Ammon's horn (tissue), 1 donor: Measurements from ENCODE around the gene BCL2L1.
A peak's percentile ranks its signal among the peaks of the same experiment; 100 is the strongest.

Source experiments
- DNase-seq: peaks from one replicate; pipeline ENCODE4 v3.0.0-alpha.2; 2016; ENCODE audit warnings: low spot score

The BCL2L1 gene

GRCh38 chr20:31708736-31709534 lies 13.7 kb downstream of the BCL2L1 start:
- DNase-seq: no peak

DNA sequence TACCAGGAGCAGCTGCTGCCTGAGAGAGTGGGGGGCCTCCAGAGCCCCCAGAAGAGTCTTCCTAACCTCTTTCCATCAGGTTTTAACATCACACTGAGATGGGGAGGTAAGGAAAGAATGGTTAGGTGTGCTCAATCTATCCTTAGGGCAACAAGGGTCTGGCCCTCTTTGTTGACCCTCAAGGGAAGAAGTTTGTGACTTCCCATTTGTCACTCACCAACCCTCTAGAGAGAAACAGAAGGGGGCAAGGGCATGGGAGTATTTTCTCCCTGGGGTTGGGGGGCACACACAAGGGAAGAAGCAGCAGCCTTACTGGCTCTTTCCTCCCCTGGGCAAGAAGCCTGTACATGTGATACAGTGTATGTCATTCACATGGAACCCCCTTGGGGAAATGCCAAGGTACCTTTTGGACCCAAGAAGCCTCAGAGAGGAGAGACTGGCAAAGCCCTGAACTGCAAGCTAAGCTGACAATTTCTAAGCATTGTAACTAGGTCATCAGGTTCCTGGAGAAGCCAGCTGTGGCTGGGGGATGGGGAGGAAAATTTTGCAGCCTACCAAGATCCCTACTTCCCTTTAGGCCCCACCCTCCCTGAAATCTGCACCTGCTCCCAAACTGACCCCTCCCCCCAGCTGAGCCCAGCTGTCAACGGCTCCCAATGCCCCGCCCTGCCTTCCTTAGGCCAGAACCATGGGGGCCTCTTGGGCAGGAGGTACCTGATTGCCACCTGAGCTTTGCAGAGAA lies 14.5 kb downstream of the BCL2L1 start:
- DNase-seq: no peak

GRCh38 chr20:31707258-31707615 lies 15.4 kb downstream of the BCL2L1 start:
- DNase-seq: no peak

GRCh38 chr20:31706607-31707257 lies 15.9 kb downstream of the BCL2L1 start:
- no peak for DNase-seq

- no peak for DNase-seq
These were observed 16.8 kb downstream of the BCL2L1 start for GRCh38 chr20:31705598-31706597.

DNA sequence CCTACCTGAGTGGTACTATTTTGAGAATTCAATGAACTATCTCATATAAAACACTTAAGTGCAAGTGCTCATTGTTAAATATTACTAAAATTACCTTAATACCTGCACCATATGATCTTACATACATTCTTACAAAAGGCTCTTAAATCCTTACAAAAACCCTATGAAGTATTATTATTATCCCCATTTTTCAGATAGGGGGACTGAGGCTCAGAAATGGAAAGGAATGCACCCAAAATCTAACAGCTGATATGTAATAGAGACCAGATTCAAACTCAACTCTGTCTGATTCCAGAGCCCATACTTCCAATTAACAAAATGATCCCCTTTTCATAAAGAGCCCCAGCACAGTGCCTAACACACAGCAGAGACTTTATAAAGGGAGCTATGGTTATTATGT lies 17.5 kb downstream of the BCL2L1 start:
- no peak for DNase-seq

- DNase-seq: no peak
These were observed 18.2 kb downstream of the BCL2L1 start for GRCh38 chr20:31704225-31705119.

DNA sequence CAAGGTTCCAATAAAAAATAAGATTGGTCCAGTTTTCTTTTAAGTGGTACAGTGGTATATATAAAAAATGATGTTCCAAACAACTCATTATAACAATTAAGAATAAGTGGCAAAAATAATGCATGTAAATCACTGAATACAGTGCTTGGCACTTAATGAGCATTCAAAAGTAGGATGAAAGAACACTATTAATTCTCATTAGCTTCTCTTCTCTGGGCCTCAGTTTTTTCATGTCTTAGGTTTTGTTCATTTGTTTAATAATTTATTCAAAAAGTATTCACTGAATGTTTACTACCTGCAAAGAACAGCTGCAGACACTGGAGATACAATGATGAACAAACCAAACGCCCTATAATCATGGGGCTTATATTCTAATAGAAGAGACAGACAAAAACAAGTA lies 21.1 kb downstream of the BCL2L1 start:
- no peak for DNase-seq

DNA sequence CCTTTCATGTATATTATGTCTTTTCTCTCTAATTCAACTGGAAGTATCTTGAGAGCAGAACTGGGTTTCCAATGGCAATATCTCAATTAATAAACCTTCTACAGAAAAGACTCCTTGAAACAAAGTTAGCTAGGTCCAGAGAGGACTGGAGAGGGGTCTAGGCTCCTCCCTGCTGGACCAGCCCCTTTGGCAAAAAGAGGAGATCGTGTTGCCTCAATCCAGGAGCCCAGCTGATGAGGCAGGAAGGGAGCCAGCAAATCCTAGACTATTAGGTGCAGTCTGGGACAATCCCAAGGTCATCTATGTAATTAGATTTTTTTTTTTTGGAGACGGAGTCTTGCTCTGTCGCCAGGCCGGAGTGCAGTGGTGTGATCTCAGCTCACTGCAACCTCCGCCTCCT lies 21.9 kb downstream of the BCL2L1 start:
- DNase-seq: no peak

DNA sequence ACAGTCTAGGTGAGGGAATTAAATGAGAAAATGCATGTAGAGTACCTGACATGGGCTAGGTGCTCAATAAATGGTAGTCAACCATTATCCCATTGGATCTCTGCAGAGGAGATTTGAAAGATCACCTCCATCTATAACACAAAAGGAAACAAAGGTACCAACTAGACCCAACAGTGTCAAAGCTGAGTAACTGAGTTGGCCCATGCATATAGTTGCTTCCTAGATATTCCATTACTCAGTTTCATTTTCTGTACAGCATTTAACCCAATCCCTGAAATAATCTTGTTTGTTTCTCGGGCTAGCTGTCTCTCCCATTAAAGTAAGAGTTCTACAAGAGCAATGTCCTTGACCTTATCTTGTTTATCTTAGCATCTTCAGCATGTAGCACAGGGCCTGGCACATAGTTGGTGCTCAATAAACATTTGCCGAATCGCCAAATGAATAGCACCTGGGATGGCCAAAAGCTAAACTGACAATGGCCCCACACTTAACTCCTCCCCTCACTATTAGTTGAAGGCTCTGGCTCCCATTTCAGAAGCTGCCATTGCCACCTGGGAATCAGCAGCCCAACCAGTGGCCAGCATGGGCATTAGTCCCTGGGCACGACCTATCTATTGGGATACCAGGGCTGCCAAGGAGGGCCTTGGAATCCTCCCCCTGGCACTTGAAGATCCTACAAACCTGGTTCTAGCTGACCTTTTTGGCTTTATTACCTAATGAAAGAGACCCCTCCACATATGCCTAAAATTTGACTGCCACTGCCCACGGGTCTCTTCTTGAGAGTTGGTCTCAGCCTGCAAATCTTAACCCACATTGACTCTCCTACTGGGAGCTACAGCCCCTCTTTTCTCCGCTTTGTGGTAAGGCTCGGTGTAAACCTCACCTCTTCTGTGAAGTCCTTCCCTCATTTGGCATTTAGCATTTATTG lies 22.6 kb downstream of the BCL2L1 start:
- no peak for DNase-seq

GRCh38 chr20:31698803-31699718 lies 23.6 kb downstream of the BCL2L1 start:
- peak; percentile 83 for DNase-seq

GRCh38 chr20:31698243-31698802 lies 24.3 kb downstream of the BCL2L1 start:
- no peak for DNase-seq

DNA sequence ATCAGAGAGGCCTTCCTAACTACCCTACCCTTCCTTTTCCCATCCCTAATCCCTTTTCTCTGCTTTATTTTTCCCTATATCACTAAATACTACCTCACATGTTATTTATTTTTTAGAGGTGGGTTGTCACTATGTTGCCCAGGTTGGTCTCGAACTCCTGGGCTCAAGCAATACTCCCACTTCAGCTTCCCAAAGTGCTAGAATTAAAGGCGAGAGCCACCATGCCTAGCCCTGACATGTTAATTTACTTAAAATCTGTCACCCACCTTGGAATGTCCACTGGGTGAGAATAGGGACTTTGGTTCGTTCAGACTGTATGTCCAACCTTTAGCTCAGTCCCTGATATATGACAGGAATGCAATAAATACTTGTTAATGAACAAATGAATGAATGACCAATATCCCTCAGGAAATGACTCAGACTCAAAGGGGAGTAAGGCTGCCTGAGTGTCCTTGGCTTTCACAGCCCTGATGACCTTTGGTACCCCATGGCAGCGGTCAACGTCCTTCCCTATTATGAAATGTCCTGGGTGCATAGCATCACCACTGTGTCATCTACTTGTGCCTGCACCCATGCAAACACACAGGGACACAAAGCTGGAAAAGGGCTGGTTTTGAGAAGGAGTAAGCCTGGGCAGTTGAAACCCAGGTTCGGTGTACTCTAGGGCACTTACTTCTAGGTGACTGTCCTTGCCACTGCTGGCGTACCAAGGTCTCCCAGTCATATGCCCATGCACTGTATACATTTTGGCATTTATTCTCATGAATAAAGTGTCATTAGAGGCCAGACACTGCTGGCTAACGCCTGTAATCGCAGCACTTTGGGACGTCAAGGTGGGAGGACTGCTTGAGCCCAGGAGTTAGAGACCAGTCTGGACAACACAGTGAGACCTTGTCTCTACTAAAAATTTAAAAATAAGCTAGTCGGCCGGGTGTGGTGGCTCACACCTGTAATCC lies 26.5 kb downstream of the BCL2L1 start:
- DNase-seq: no peak

- DNase-seq: no peak
These were observed 27.6 kb downstream of the BCL2L1 start for GRCh38 chr20:31694842-31695593.

- no peak for DNase-seq
These were observed 28.5 kb downstream of the BCL2L1 start for GRCh38 chr20:31693987-31694661.

DNA sequence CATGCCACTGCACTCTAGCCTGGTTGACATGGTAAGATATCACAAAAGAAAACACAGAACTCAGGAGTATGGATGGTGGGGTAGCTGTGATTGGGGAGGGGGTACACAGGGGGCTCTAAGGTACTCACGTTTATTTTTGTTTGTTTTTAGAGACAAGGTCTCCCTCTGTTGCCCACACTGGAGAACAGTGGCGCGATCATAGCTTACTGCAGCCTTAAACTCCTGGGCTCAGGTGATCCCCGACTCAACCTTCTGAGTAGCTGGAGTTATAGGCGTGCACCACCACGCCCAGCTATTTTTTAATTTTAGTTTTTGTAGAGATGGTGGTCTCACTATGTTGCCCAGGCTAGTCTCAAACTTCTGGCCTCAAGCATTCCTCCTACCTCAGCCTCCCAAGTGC lies 29.3 kb downstream of the BCL2L1 start:
- DNase-seq: no peak
